Endothelial cell of umbilical vein (primary cell): ENCODE results near the gene MYL11. TPM values are rescaled to one million over a fixed set of nuclear protein-coding genes. Genes with fewer than 3 reads are reported as not detected.

Source experiments
- BruUV-seq: library from RNA; stranded (reverse); fragments of 400-500 nt; replicated peaks from 2 replicates; lab custom pipeline; 2021; lab: Mats Ljungman, UMichigan
- CTCF ChIA-PET: fragments of 300-600, 350-600 bp; sonication (Branson Sonifier 250); formaldehyde crosslinking; loops from one replicate; lab custom pipeline; 2021; ENCODE audit warnings: antibody characterized with exemption, inconsistent platforms; lab: Charles Lee
- POLR2A ChIA-PET: fragments of 300-600, 350-600 bp; sonication (Branson Sonifier 250); formaldehyde crosslinking; loops from one replicate; lab custom pipeline; 2021; ENCODE audit warnings: antibody characterized with exemption, inconsistent platforms; lab: Charles Lee
- DNase-seq: peaks from one replicate; pipeline ENCODE4 v3.0.0-alpha.2; 2011; ENCODE audit warnings: low read depth, low spot score
- FAIRE-seq: peaks from 2 replicates; lab custom pipeline; 2011; peaks lifted over from hg19 to GRCh38; lab: Jason Lieb, UNC
- H2AFZ ChIP-seq: 2 replicates; pipeline ENCODE4 v1.6.0; 2012; ENCODE audit warnings: low read depth, low read length, control low read depth, inconsistent platforms
- H3K27ac ChIP-seq: 2 replicates; pipeline ENCODE4 v1.5.1; 2011; ENCODE audit warnings: low read depth, mild to moderate bottlenecking, control low read depth, low read length, moderate library complexity; ENCODE audit not compliant: insufficient read depth
- H3K27me3 ChIP-seq, 2 experiments: 2 replicates each; pipeline versions ENCODE4 v1.6.0 to v1.6.1; 2011; ENCODE audit warnings: low read length in 2 of 2, mixed read lengths in 1 of 2; ENCODE audit not compliant: control insufficient read depth in 2 of 2, insufficient read depth in 2 of 2
- H3K36me3 ChIP-seq, 2 experiments: 2 replicates in 1 of 2; 3 replicates in 1 of 2; pipeline ENCODE4 v1.5.1; 2011; ENCODE audit warnings: low read length in 2 of 2, mild to moderate bottlenecking in 1 of 2, moderate library complexity in 1 of 2; ENCODE audit not compliant: control insufficient read depth in 2 of 2, insufficient read depth in 2 of 2; ENCODE audit errors: extremely low read depth in 1 of 2
- H3K4me1 ChIP-seq: 3 replicates; pipeline ENCODE4 v1.5.1; 2011; ENCODE audit warnings: mild to moderate bottlenecking, low read length; ENCODE audit not compliant: control insufficient read depth, insufficient read depth; ENCODE audit errors: extremely low read depth
- H3K4me2 ChIP-seq: 2 replicates; pipeline ENCODE4 v1.6.1; 2011; ENCODE audit warnings: low read length, control low read depth, mixed read lengths; ENCODE audit not compliant: insufficient read depth
- H3K4me3 ChIP-seq, 3 experiments: fragments of 200-600 bp in 1 of 3; sonication (generic), shearing (Covaris generic) in 1 of 3; replicated peaks in 1 of 3; 2 replicates each; pipeline ENCODE4 v1.5.1; 2011 to 2016; ENCODE audit warnings: control low read depth in 3 of 3, low read length in 3 of 3, mild to moderate bottlenecking in 2 of 3, inconsistent platforms in 1 of 3, low read depth in 1 of 3, moderate library complexity in 1 of 3; ENCODE audit not compliant: insufficient read depth in 1 of 3
- H3K79me2 ChIP-seq: 2 replicates; pipeline ENCODE4 v1.6.0; 2012; ENCODE audit warnings: low read length, inconsistent platforms; ENCODE audit not compliant: control insufficient read depth, insufficient read depth
- H3K9ac ChIP-seq: replicated peaks from 2 replicates; pipeline ENCODE3; 2011; ENCODE audit warnings: low read length, control low read depth; ENCODE audit not compliant: insufficient read depth; ENCODE audit errors: extremely low read depth
- H3K9me1 ChIP-seq: replicated peaks from 3 replicates; pipeline ENCODE4 v1.6.0; 2011; ENCODE audit warnings: mild to moderate bottlenecking, low read length; ENCODE audit not compliant: control insufficient read depth, insufficient read depth; ENCODE audit errors: extremely low read depth
- H3K9me3 ChIP-seq: replicated peaks from 2 replicates; pipeline ENCODE4 v1.5.1; 2012; ENCODE audit warnings: low read length, inconsistent platforms; ENCODE audit not compliant: control insufficient read depth, insufficient read depth
- H4K20me1 ChIP-seq: replicated peaks from 2 replicates; pipeline ENCODE3; 2011; ENCODE audit warnings: mild to moderate bottlenecking, low read length; ENCODE audit not compliant: control insufficient read depth, insufficient read depth; ENCODE audit errors: extremely low read depth
- EZH2 ChIP-seq: IDR thresholded peaks from 2 replicates; pipeline ENCODE4 v1.6.1; 2012; ENCODE audit warnings: borderline replicate concordance, low read depth, mild to moderate bottlenecking, moderate library complexity, low read length, inconsistent platforms; ENCODE audit not compliant: severe bottlenecking
- JUN ChIP-seq: IDR thresholded peaks from 2 replicates; pipeline ENCODE4 v1.6.1; 2011; ENCODE audit warnings: borderline replicate concordance, low read depth; ENCODE audit not compliant: insufficient read length, insufficient read depth
- POLR2A ChIP-seq: IDR thresholded peaks from 2 replicates; pipeline ENCODE4 v1.6.1; 2012; ENCODE audit warnings: low read depth, mild to moderate bottlenecking, control low read depth, low read length
- POLR2AphosphoS5 ChIP-seq: IDR thresholded peaks from 2 replicates; pipeline ENCODE4 v1.6.1; 2012; ENCODE audit warnings: low read depth, mild to moderate bottlenecking, control low read depth, low read length, moderate library complexity; ENCODE audit not compliant: insufficient read depth
- dilution Hi-C: fragments of 300-500 bp; cut with MboI; formaldehyde crosslinking; loops from one replicate; pipeline ENCODE4 v1.15.0; 2019; ENCODE audit warnings: low sequenced_read_pairs; ENCODE audit not compliant: extremely low pct_ligation_motif_present
- intact Hi-C: fragments of 100-400 bp; cut with micrococcal nuclease; formaldehyde crosslinking; loops from one replicate; pipeline ENCODE4 v1.10.0; 2022
- polyA plus RNA-seq, 4 experiments: library from polyadenylated mRNA; depleted of rRNA in 3 of 4; stranded (reverse) in 3 of 4; unstranded in 1 of 4; fragments of >200 nt; gene quantifications; 2 replicates each; pipeline versions ENCODE4 v1.2.1 to v1.2.3, GENCODE V29; 2011 to 2012; ENCODE audit warnings: missing spikeins in 1 of 4
- total RNA-seq: library from RNA; stranded (reverse); gene quantifications from 2 replicates; pipeline ENCODE4 v1.2.3, GENCODE V29; 2021
- TF ChIP-seq, protein P1 (sequence below): IDR thresholded peaks from 2 replicates; pipeline ENCODE4 v1.6.1; 2011; ENCODE audit not compliant: insufficient read depth, insufficient read length
- TF ChIP-seq, protein P2 (sequence below), 2 donors: IDR thresholded peaks; 1 replicate in 1 of 2; 2 replicates in 1 of 2; pipeline ENCODE4 v1.5.1; 2011; ENCODE audit warnings: low read length in 2 of 2, mild to moderate bottlenecking in 2 of 2, moderate library complexity in 2 of 2, control low read depth in 1 of 2, inconsistent platforms in 1 of 2, low read depth in 1 of 2; ENCODE audit not compliant: insufficient read depth in 1 of 2; ENCODE audit errors: extremely low read depth in 1 of 2

The MYL11 gene
- total and polyA plus RNA-seq, 2 donors (not counting 3 experiments of a cell fraction or from before 2014, with no cell fraction given), result 1.3 TPM; not detected in 1

DNA sequence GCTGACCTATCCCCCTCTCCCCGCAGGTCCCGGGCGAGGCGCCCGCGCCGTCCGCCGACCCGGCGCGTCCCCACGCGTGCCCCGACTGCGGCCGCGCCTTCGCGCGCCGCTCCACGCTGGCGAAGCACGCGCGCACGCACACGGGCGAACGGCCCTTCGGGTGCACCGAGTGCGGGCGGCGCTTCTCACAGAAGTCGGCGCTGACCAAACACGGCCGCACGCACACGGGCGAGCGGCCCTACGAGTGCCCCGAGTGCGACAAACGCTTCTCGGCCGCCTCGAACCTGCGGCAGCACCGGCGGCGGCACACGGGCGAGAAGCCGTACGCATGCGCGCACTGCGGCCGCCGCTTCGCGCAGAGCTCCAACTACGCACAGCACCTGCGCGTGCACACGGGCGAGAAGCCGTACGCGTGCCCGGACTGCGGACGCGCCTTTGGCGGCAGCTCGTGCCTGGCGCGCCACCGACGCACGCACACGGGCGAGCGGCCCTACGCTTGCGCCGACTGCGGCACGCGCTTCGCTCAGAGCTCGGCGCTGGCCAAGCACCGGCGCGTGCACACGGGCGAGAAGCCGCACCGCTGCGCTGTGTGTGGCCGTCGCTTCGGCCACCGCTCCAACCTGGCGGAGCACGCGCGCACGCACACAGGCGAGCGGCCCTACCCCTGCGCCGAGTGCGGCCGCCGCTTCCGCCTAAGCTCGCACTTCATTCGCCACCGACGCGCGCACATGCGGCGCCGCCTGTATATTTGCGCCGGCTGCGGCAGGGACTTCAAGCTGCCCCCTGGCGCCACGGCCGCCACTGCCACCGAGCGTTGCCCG, 43.1 kb downstream of the MYL11 start:
- no peaks in the 10 kb centered on the region for H3K27me3 ChIP-seq
- H3K4me1 ChIP-seq, result peaks cover 3% of the 10 kb centered on the region
- CTCF ChIA-PET, result interaction anchor here (0.5 to 4.8 kb wide), 19 partner anchors 8 to 326 kb away, joined by 3 to 46 read pairs (median 6); partner anchors contain the start of genes CD2BP2, CORO1A, DCTPP1 and MAPK3
- no peaks in the 10 kb centered on the region for H3K9me1 ChIP-seq
- dilution Hi-C loops (no loop called here), intact Hi-C loops (loop anchor here (1.0 kb wide), 3 partner anchors 8 to 28 kb away; partner anchors contain the start of gene SEPHS2)
- H3K9me3 ChIP-seq, result no peaks in the 10 kb centered on the region
- peak; percentile 87 for FAIRE-seq
- no peak overlapping the region for H3K9ac ChIP-seq
- H3K4me3 ChIP-seq, result peak overlapping the region in 2 of 3 experiments; percentile 44 to 57
- POLR2A ChIA-PET, result interaction anchor here (0.5 to 1.4 kb wide), 3 partner anchors 10 to 302 kb away, joined by 3 to 7 read pairs (median 6); partner anchors contain the start of genes DCTPP1 and ZNF771
- H3K27ac ChIP-seq, result no peak overlapping the region
- peak overlapping the region; percentile 62 for H2AFZ ChIP-seq
- peaks cover 3 to 6% of the 10 kb centered on the region in 2 experiments for H3K36me3 ChIP-seq
- BruUV-seq, result no TSS peak
- no peaks in the 10 kb centered on the region for H3K79me2 ChIP-seq
- peak overlapping the region; percentile 53 for H3K4me2 ChIP-seq
- H4K20me1 ChIP-seq, result no peaks in the 10 kb centered on the region
- TF ChIP-seq JUN (no peak), POLR2A (peak; percentile 42), EZH2 (no peak), POLR2AphosphoS5 (peak; percentile 95)
- TF ChIP-seq, protein P1, sequence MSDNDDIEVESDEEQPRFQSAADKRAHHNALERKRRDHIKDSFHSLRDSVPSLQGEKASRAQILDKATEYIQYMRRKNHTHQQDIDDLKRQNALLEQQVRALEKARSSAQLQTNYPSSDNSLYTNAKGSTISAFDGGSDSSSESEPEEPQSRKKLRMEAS, result peak; percentile 19
- TF ChIP-seq, protein P2, sequence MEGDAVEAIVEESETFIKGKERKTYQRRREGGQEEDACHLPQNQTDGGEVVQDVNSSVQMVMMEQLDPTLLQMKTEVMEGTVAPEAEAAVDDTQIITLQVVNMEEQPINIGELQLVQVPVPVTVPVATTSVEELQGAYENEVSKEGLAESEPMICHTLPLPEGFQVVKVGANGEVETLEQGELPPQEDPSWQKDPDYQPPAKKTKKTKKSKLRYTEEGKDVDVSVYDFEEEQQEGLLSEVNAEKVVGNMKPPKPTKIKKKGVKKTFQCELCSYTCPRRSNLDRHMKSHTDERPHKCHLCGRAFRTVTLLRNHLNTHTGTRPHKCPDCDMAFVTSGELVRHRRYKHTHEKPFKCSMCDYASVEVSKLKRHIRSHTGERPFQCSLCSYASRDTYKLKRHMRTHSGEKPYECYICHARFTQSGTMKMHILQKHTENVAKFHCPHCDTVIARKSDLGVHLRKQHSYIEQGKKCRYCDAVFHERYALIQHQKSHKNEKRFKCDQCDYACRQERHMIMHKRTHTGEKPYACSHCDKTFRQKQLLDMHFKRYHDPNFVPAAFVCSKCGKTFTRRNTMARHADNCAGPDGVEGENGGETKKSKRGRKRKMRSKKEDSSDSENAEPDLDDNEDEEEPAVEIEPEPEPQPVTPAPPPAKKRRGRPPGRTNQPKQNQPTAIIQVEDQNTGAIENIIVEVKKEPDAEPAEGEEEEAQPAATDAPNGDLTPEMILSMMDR (IDR thresholded peaks at IDR 0.05; ENCODE audit: extremely low read depth in 1 of 2, insufficient read depth in 1 of 2, low read depth in 1 of 2, low read length in 2 of 2), result peak in 1 of 2 donors; percentile 37
- peak; percentile 96 for DNase-seq
